ENCODE results near the gene VRTN. TPM values are rescaled to one million over a fixed set of nuclear protein-coding genes. Genes with fewer than 3 reads are reported as not detected.

Gene VRTN
- total and polyA plus RNA-seq, 2 of the 8 experiments (the other 6 are each of a cell fraction or from before 2014, with no cell fraction given), result 133 to 148 TPM

GRCh38 chr14:74347097-74347794, 1.0 kb upstream of the VRTN start:
- Histone ChIP-seq H3K4me3 (ENCODE audit: extremely low read depth in 1 of 4, insufficient read depth in 2 of 4, low read depth in 3 of 4, low read length in 4 of 4) (peak overlapping the region; percentile 87 to 98 (median 90)), H3K23ac (ENCODE audit: insufficient read length) (no peak overlapping the region), H4K91ac (replicated peaks; ENCODE audit: insufficient read length, low read length) (peak overlapping the region; percentile 97), H2BK12ac (ENCODE audit: low read depth, low read length) (peak overlapping the region; percentile 18; the same call in 1 of the 2 replicates), H2BK5ac (ENCODE audit: low read depth, low read length) (peak overlapping the region; percentile 97; the same call in 1 of the 2 replicates), H3K56ac (replicated peaks; ENCODE audit: insufficient read length, low read depth, low read length) (peak overlapping the region; percentile 88), H2AFZ (ENCODE audit: low read length) (no peak overlapping the region), H3K23me2 (ENCODE audit: low read depth, low read length) (peaks cover 30% of the 10 kb centered on the region), H3K36me3 (ENCODE audit: control insufficient read depth in 2 of 4, insufficient read depth in 4 of 4, low read length in 3 of 4) (peaks cover 0 to 12% (median 0%) of the 10 kb centered on the region in 4 experiments; a peak in 2 of 8 replicates), H2BK15ac (ENCODE audit: low read length) (peak overlapping the region; percentile 83), H4K20me1 (replicated peaks in 1 of 2; ENCODE audit: control insufficient read depth in 1 of 2, insufficient read depth in 2 of 2, low read length in 2 of 2) (peaks cover 6 to 7% of the 10 kb centered on the region in 2 experiments), H4K5ac (ENCODE audit: insufficient read length, low read depth, low read length) (peak overlapping the region; percentile 91), H2BK20ac (ENCODE audit: low read length) (peak overlapping the region; percentile 87), H3K9me3 (ENCODE audit: insufficient read depth in 2 of 2, low read depth in 1 of 2, low read length in 1 of 2) (no peaks in the 10 kb centered on the region), H2BK120ac (replicated peaks; ENCODE audit: low read depth, low read length) (peak overlapping the region; percentile 99), H3K4me1 (replicated peaks in 1 of 4; ENCODE audit: control insufficient read depth in 3 of 4, insufficient read depth in 4 of 4, low read length in 3 of 4) (peaks cover 4 to 17% (median 12%) of the 10 kb centered on the region in 4 experiments), H2AK5ac (ENCODE audit: low read depth, low read length) (no peak overlapping the region; the same call in 1 of the 2 replicates), H3K18ac (ENCODE audit: extremely low read depth, low read length) (peak overlapping the region; percentile 82), H3K79me1 (ENCODE audit: low read depth, low read length) (no peaks in the 10 kb centered on the region), H3K9ac (replicated peaks in 1 of 4; ENCODE audit: extremely low read depth in 1 of 4, low read depth in 3 of 4, low read length in 3 of 4) (peak overlapping the region in 3 of 4 experiments; percentile 4 to 93 (median 91); a peak in 5 of 7 replicates), H4K8ac (ENCODE audit: extremely low read depth, insufficient read depth, low read length) (peak overlapping the region; percentile 74; the same call in 1 of the 2 replicates), H3K4ac (replicated peaks; ENCODE audit: insufficient read length, low read depth, low read length) (peak overlapping the region; percentile 92), H3K14ac (ENCODE audit: insufficient read length) (no peak overlapping the region), H3K27me3 (replicated peaks in 1 of 4; ENCODE audit: control insufficient read depth in 3 of 4, extremely low read depth in 1 of 4, insufficient read depth in 3 of 4, low read length in 3 of 4) (no peaks in the 10 kb centered on the region), H3K4me2 (ENCODE audit: insufficient read depth in 1 of 2, low read depth in 2 of 2, low read length in 2 of 2) (peak overlapping the region; percentile 95 to 96), H3K79me2 (ENCODE audit: control insufficient read depth in 1 of 2, insufficient read depth in 2 of 2, low read length in 2 of 2) (peaks cover 32 to 62% of the 10 kb centered on the region in 2 experiments), H3K27ac (ENCODE audit: low read depth, low read length) (peak overlapping the region; percentile 89)
- WGBS, 2 experiments (ENCODE audit: extremely low coverage in 1 of 2, insufficient coverage in 1 of 2, insufficient read length in 1 of 2, insufficient replicate concordance in 2 of 2, low coverage in 1 of 2, low lambda C conversion rate in 2 of 2, missing lambda C conversion rate in 1 of 2), result 11% methylated on average over 7 of the region's 7 CpGs; no CpG with 5 or more reads in 1 of the 2 experiments
- FAIRE-seq (peak; percentile 58), DNase-seq (ENCODE audit: low read depth in 1 of 2, low spot score in 2 of 2) (peak; percentile 46 to 67)
- ChIA-PET POLR2A (ENCODE audit: partially characterized antibody) (interaction anchor here (1.0 to 15.0 kb wide), 18 partner anchors 8 to 203 kb away, joined by 3 to 282 read pairs (median 5); partner anchors contain the start of gene ABCD4), CTCF (ENCODE audit: partially characterized antibody) (interaction anchor here (0.7 to 8.5 kb wide), 18 partner anchors 9 to 146 kb away, joined by 3 to 49 read pairs (median 4); partner anchors contain the start of genes ABCD4 and NPC2)
